Erythroblast (primary cell): ENCODE measurements around the gene TAB3.
A peak's percentile ranks its signal among the peaks of the same experiment; 100 is the strongest.

ENCODE experiments used
- GATA1 ChIP-seq: IDR thresholded peaks from 2 replicates; pipeline ENCODE4 v1.6.1; 2011; ENCODE audit warnings: low read depth, mild to moderate bottlenecking, control low read depth, low read length, moderate library complexity
- POLR2A ChIP-seq: IDR thresholded peaks from 2 replicates; pipeline ENCODE4 v1.6.1; 2011; ENCODE audit warnings: mild to moderate bottlenecking, low read length

- TF ChIP-seq POLR2A (peak; percentile 66), GATA1 (no peak)
These were observed at the start of gene TAB3 for GRCh38 chrX:30889147-30890140.
